OCI-LY1 (cell line): ENCODE measurements around the gene ALOX15B.

ENCODE experiments used
- H2AFZ ChIP-seq: fragments of 200-600 bp; sonication (generic), shearing (Covaris generic); 2 replicates; pipeline ENCODE4 v1.6.0; 2014; ENCODE audit warnings: antibody characterized with exemption, mild to moderate bottlenecking, low read length
- H3F3A ChIP-seq: fragments of 200-600 bp; sonication (generic), shearing (Covaris generic); 2 replicates; pipeline ENCODE4 v1.6.0; 2014; ENCODE audit warnings: mild to moderate bottlenecking, antibody characterized with exemption, low read length, moderate library complexity; ENCODE audit not compliant: insufficient read depth
- H3K27ac ChIP-seq: fragments of 200-600 bp; sonication (generic); 2 replicates; pipeline ENCODE4 v1.5.1; 2014; ENCODE audit warnings: low read length, mixed run types, mild to moderate bottlenecking, low read depth; ENCODE audit not compliant: poor library complexity, severe bottlenecking
- H3K27me3 ChIP-seq: fragments of 200-600 bp; sonication (generic); 2 replicates; pipeline ENCODE4 v1.6.0; 2014; ENCODE audit warnings: antibody characterized with exemption, mild to moderate bottlenecking, low read length, moderate library complexity; ENCODE audit not compliant: insufficient read depth
- H3K36me3 ChIP-seq: fragments of 200-600 bp; sonication (generic); 2 replicates; pipeline ENCODE4 v1.6.1; 2014; ENCODE audit warnings: mild to moderate bottlenecking, antibody characterized with exemption, low read length, moderate library complexity, mixed read lengths; ENCODE audit not compliant: insufficient read depth
- H3K4me1 ChIP-seq: fragments of 200-600 bp; sonication (generic); 2 replicates; pipeline ENCODE4 v1.5.1; 2014; ENCODE audit warnings: mild to moderate bottlenecking, low read length, moderate library complexity; ENCODE audit not compliant: insufficient read depth, severe bottlenecking
- H3K4me2 ChIP-seq: fragments of 200-600 bp; sonication (generic), shearing (Covaris generic); 2 replicates; pipeline ENCODE4 v1.6.1; 2014; ENCODE audit warnings: low read length
- H3K4me3 ChIP-seq: fragments of 200-600 bp; sonication (generic); 2 replicates; pipeline ENCODE4 v1.5.1; 2014; ENCODE audit warnings: low read length, low read depth, mild to moderate bottlenecking, mixed read lengths; ENCODE audit not compliant: poor library complexity, severe bottlenecking
- H3K79me2 ChIP-seq: fragments of 200-600 bp; shearing (Covaris generic); 2 replicates; pipeline ENCODE4 v1.6.1; 2016; ENCODE audit warnings: mixed run types, low read length, mixed read lengths; ENCODE audit not compliant: insufficient read depth
- H3K9ac ChIP-seq: fragments of 200-600 bp; sonication (generic), shearing (Covaris generic); 2 replicates; pipeline ENCODE4 v1.6.1; 2014; ENCODE audit warnings: mild to moderate bottlenecking, low read length, mixed read lengths
- H3K9me2 ChIP-seq: fragments of 200-600 bp; sonication (generic), shearing (Covaris generic); 2 replicates; pipeline ENCODE4 v1.6.1; 2014; ENCODE audit warnings: low read depth, mild to moderate bottlenecking, low read length, mixed read lengths
- H3K9me3 ChIP-seq: fragments of 200-600 bp; shearing (Covaris generic); 2 replicates; pipeline ENCODE4 v1.6.1; 2014; ENCODE audit warnings: low read length, mixed read lengths
- H4K20me1 ChIP-seq: fragments of 200-600 bp; sonication (generic), shearing (Covaris generic); 2 replicates; pipeline ENCODE4 v1.6.0; 2016; ENCODE audit warnings: mild to moderate bottlenecking, low read length; ENCODE audit not compliant: insufficient read depth
- EZH2 ChIP-seq: fragments of 200-600 bp; sonication (generic), shearing (Covaris generic); IDR thresholded peaks from 2 replicates; pipeline ENCODE4 v1.8.0; 2017; ENCODE audit warnings: borderline replicate concordance, mixed run types, mild to moderate bottlenecking, antibody characterized with exemption, low read length, moderate library complexity, mixed read lengths
- TF ChIP-seq, protein P1 (sequence below): fragments of 200-600 bp; sonication (generic), shearing (Covaris generic); IDR thresholded peaks from 2 replicates; pipeline ENCODE4 v1.5.1; 2017; ENCODE audit warnings: mild to moderate bottlenecking, antibody characterized with exemption, low read length, moderate library complexity, mixed read lengths

The ALOX15B gene

DNA sequence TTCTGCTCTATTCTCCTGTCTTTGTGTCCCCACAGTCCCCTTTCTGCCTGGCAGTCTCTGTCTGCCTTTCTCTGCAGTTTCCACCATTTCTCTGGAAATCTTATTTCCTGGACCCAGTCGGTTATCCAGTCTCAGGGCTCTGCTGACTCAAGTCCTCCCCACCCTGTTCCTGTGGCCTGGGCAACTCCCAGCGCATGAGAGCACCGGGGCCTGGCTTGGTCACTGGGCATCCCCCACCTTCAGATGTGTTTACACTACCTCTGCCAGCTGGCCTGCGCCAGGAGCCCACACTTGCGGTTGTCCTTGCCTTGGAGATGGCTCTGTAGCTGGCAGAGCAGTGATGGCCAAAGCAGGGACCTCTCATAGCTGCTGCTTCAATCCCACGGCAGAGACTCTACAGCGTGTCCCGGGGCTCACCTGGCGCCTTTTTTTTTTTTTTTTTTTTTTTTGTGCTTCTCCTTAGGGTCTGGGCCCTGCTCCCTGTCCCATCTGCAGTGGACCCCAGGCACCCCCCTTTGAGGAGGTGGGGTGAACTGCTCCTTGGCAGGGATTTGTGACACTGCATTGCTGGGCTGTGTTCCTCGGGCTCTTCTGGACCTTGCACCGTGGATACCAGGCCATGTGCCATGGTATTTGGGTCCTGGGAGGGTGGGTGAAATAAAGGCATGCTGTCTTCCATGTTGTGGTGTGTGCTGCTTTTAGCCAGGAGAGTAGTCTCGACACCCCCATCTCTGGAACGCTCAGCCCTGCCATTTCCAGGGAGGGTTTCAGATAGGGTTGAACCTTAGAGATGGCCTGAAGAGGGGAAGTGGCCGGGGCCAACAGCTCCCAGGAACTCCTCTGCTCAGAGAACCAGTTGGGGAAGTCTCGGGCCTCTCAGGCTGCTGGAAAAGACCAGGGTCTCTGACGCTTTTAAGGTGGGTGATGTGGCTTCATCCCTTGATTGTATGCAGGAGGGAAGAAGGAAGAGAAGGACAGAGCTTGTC lies 18.9 kb upstream of the ALOX15B start:
- Histone ChIP-seq H3K36me3 (no peaks in the 10 kb centered on the region), H3K9me3 (no peaks in the 10 kb centered on the region), H3K27me3 (peaks cover 12% of the 10 kb centered on the region), H3K4me2 (no peak overlapping the region), H3K9ac (no peak overlapping the region), H3K4me1 (peaks cover 8% of the 10 kb centered on the region), H2AFZ (no peak overlapping the region), H3K27ac (no peak overlapping the region), H3K4me3 (no peak overlapping the region), H4K20me1 (no peaks in the 10 kb centered on the region), H3F3A (no peaks in the 10 kb centered on the region), H3K9me2 (no peaks in the 10 kb centered on the region), H3K79me2 (no peaks in the 10 kb centered on the region)
- TF ChIP-seq EZH2, result no peak
- TF ChIP-seq, protein P1, sequence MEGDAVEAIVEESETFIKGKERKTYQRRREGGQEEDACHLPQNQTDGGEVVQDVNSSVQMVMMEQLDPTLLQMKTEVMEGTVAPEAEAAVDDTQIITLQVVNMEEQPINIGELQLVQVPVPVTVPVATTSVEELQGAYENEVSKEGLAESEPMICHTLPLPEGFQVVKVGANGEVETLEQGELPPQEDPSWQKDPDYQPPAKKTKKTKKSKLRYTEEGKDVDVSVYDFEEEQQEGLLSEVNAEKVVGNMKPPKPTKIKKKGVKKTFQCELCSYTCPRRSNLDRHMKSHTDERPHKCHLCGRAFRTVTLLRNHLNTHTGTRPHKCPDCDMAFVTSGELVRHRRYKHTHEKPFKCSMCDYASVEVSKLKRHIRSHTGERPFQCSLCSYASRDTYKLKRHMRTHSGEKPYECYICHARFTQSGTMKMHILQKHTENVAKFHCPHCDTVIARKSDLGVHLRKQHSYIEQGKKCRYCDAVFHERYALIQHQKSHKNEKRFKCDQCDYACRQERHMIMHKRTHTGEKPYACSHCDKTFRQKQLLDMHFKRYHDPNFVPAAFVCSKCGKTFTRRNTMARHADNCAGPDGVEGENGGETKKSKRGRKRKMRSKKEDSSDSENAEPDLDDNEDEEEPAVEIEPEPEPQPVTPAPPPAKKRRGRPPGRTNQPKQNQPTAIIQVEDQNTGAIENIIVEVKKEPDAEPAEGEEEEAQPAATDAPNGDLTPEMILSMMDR, result no peak

DNA sequence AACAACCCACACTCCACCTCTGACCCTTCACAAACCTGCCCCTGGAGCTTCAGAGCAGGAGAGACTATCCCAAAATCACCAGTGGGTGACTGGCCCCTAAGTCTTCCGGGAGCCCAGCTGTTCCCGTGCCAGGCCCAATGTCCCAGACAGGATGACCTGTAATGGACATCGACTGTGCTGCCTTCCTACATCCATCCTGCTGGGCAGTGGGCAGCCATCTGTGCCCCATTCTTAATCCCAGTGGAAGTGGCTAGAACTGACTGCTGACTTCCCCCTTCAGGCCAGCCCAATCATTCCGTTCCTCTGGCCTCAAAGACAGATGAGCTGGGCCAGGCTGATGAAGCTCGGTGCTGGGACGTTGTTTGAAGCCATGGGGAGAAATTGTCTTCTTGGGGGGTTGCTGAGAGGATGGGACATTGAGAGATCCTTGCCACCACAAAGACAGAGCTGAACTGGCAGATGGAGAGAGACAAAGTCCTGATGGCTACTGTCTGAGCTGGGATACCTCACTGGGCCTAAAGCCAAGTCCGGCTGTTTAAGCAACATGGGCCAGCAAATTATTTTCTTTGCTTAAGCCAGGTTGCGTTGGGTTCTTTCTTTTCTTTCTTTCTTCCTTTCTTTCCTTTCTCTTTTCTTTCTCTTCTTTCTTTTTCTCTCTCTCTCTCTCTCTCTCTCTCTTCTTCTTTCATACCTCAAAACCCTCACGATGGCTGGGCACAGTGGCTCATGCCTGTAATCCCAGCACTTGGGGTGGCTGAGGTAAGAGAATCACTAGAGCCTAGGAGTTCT lies 17.9 kb upstream of the ALOX15B start:
- Histone ChIP-seq H3K9ac (no peak overlapping the region), H2AFZ (no peak overlapping the region), H3K27me3 (peaks cover 6% of the 10 kb centered on the region; the same call in 1 of the 2 replicates), H3K27ac (no peak overlapping the region), H3K4me2 (no peak overlapping the region), H3K79me2 (no peaks in the 10 kb centered on the region), H3K9me3 (no peaks in the 10 kb centered on the region), H4K20me1 (no peaks in the 10 kb centered on the region), H3K9me2 (no peaks in the 10 kb centered on the region), H3K4me1 (peaks cover 7% of the 10 kb centered on the region), H3K36me3 (no peaks in the 10 kb centered on the region), H3F3A (no peaks in the 10 kb centered on the region), H3K4me3 (no peak overlapping the region)
- TF ChIP-seq, protein P1, result no peak
- TF ChIP-seq EZH2, result no peak

DNA sequence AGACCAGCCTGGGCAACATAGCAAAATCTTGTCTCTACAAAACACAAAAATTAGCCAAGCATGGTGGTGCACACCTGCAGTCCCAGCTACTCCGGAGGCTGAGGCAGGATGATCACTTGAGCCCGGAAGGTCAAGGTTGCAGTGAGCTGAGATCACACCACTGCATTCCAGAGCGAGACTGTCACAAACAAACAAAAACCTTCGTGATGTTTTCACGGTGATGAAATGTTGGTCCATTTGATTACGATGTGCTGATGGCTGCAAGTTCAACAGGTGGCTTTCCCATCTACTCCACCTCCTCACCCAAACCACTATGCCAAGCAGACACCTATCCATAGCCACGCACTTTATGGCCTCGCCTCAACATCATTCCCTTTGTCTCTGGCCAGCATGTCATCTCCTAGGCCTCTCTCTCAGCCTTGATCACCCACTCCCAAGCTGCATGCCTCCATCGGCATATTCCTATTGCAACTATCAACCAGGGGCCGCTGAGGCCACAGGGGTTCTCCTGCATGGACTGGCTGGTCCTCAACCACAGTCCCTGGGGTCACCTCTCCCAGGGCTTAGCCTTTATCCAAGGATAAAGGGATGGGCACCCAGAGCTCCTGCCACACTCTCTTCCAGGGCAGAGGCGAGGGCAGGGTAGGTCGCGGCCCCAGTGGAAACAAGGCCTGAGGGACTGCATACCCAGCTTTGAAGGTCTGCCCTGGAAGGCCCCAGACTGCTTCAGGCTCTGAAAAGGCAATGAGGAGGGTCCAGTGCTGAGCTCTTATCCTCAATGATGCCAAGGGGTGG lies 17.1 kb upstream of the ALOX15B start:
- no peak overlapping the region for H3K9ac ChIP-seq
- H4K20me1 ChIP-seq, result no peaks in the 10 kb centered on the region
- no peaks in the 10 kb centered on the region for H3K9me2 ChIP-seq
- peaks cover 6% of the 10 kb centered on the region for H3K27me3 ChIP-seq
- no peak overlapping the region for H3K4me2 ChIP-seq
- H3K9me3 ChIP-seq, result no peaks in the 10 kb centered on the region
- no peaks in the 10 kb centered on the region for H3K79me2 ChIP-seq
- no peak overlapping the region for H3K27ac ChIP-seq
- no peaks in the 10 kb centered on the region for H3K36me3 ChIP-seq
- no peak overlapping the region for H2AFZ ChIP-seq
- no peaks in the 10 kb centered on the region for H3K4me1 ChIP-seq
- no peaks in the 10 kb centered on the region for H3F3A ChIP-seq
- no peak overlapping the region for H3K4me3 ChIP-seq
- TF ChIP-seq, protein P1, result no peak
- TF ChIP-seq EZH2, result no peak
